Measurements from ENCODE around the gene ZNF736.
"Not testable (repeated sequence)": the region's sequence is repeated elsewhere in the genome, so short reads cannot be mapped to it uniquely, and the experiment has no call there.

Gene ZNF736

GRCh38 chr7:64313740-64314491 lies at the start of gene ZNF736:
Gene ZNF736, plus strand, starts transcription at chr7:64313961. Its CDS starts 190 bp downstream, at chr7:64314151.
- peak; percentile 91 for DNase-seq (ENCODE audit: low spot score)

DNA sequence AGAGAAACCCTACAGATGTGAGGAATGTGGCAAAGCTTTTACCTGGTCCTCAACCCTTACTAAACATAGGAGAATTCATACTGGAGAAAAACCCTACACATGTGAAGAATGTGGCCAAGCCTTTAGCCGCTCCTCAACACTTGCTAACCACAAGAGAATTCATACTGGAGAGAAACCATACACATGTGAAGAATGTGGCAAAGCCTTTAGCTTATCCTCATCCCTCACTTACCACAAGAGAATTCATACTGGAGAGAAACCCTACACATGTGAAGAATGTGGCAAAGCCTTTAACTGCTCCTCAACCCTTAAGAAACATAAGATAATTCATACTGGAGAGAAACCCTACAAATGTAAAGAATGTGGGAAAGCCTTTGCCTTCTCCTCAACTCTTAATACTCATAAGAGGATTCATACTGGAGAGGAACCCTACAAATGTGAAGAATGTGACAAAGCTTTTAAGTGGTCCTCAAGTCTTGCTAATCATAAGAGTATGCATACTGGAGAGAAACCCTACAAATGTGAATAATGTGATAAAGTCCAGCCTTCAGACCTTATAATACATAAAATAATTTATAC lies 47.3 kb upstream of the ZNF736 start:
- DNase-seq (ENCODE audit: low spot score) = no peak

- DNase-seq (ENCODE audit: low spot score) = no peak
Observed at GRCh38 chr7:64277630-64278029, 36.1 kb upstream of the ZNF736 start.

GRCh38 chr7:64294701-64295420 lies 18.9 kb upstream of the ZNF736 start:
- DNase-seq (ENCODE audit: low spot score) = no peak

DNA sequence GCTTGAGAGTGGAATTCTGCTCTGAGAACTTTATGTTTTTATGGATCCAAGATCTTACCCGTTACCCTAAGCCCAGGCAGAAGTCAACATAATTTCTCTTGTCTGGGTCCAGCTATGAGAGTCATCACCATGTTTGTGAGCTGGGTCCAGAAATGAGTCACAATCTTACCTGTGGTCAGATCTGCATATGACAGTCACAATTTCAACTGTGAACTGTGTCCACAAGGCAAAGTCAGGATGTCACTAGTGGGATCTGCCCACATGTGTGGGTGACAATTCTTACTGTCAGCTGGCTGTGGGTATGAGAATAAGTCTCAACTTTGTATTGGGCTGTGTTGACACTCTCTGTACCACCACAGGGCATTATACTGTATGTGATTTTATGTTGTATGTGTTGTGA lies 16.3 kb upstream of the ZNF736 start:
- not testable (repeated sequence) for DNase-seq (ENCODE audit: low spot score)

- DNase-seq (ENCODE audit: low spot score) = no peak
Observed at GRCh38 chr7:64300641-64301405, 12.9 kb upstream of the ZNF736 start.

GRCh38 chr7:64307254-64308015 lies 6.3 kb upstream of the ZNF736 start:
- DNase-seq (ENCODE audit: low spot score) = peak; percentile 89

DNA sequence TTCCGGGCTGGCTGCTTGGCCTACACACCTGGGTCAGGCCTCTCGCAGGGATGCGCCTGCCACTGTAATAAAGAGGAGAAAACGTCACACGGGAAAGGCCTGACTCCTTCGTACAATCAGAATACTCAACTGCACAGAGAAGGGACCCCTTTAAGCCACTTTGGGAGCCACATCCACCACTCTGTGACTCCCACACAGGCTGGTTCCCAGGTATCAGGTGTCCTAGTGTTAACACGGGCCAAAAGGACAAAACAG lies 5.8 kb upstream of the ZNF736 start:
- DNase-seq (ENCODE audit: low spot score) = no peak

DNA sequence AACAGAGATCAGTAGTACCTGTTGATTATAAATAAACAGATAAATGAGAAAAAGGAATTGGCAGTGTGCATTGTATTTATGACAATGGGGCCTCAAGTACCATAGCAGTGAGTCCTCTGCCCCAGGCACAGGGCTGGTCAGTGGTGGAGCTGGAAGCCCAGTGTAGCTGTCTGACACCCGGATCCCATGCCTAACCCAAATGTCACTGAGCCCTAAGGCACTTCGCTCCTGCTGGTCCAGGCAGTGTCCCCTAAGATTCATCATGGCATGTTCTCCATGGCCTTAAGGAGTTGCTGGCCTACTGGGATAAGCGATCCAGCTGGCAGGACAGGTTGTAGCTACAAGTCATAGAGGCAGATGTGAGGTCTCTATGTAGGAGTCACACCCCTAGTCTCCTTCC lies 3.3 kb upstream of the ZNF736 start:
- DNase-seq (ENCODE audit: low spot score) = no peak

- DNase-seq (ENCODE audit: low spot score) = no peak
Observed at GRCh38 chr7:64312826-64313225, 935 bp upstream of the ZNF736 start.

DNA sequence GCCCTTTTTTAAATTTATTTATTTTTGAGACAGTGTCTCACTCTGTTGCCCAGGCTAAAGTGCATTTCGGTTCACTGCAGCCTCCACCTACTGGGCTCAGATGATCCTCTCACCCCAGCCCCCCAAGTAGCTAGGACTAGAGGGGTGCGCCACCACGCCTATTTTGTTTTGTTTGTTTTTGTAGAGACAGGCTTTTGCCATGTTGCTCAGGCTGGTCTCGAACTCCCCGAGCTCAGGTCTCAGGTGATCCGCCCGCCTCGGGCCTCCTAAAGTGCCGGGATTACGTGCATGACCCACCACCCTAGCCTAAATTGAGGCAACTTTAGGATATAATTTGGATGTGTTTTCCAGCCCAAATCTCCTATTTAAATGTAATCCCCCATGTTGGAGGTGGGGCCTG lies 805 bp downstream of the ZNF736 start:
- no peak for DNase-seq (ENCODE audit: low spot score)

GRCh38 chr7:64316031-64316742 lies 2.4 kb downstream of the ZNF736 start:
- DNase-seq (ENCODE audit: low spot score) = not testable (repeated sequence)

DNA sequence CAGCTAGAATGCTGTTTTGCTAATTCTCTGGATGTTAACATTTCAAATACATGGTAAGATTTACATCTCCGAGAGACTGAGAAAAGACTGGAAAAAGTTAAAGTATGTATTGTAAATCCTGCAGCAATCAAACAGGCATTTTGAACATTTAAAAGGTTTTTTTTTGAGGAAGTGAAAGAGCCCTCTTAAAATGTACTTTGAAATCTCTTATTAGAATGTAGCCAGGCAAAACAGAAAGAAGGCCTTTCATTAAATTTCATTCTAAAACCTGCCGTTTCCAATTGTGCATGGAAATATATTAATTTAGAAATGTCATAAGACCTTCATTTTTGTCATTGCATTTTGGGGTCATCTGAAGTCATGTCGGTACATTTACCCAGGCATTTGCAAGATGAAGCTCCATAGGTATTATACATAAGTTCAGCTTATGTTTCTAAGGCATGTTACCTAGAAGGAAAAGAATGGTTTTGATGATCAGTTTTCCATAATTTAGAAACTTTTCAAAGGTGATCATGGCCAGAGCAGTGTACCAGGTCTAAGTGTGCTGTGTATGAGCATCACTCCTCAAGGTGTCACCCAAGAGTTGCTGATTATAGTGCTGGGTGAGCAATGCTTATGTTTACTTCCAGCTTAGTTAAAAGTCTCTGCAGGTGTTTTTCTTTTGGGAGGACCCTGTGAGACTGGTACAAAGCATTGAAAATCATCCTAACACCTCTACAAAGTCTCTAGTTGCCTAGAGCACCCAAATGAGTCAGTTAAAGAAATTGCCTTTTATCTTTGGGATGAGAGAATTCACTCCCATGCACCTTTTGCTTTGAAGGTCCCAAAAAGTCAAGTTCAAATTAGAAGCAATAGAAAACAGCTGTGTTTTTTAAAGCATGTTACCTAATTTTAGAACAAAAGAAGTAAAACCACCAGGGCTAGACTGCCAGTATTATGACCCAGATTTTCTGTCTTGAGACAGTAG lies 7.1 kb downstream of the ZNF736 start:
- DNase-seq (ENCODE audit: low spot score) = no peak

DNA sequence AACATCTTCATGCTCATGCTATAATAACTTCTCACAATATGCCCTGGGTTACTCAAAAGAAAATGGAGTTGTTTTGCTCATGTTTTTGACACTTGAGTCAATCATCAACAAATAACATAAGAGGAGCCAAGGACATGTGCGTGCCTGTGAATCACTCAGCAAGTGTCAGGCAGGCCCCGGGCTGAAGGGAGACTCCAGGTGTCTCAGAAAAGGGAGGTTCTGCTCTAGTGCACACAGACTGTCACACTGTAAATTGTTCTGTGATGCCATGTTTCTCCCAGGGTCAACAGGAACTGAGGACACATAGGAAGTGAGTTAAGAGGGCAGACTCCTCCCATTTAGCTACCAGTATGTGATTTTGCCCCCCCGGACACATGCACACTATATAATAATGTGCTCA lies 10.4 kb downstream of the ZNF736 start:
- DNase-seq (ENCODE audit: low spot score) = not testable (repeated sequence)

GRCh38 chr7:64348713-64349210 lies 35.0 kb downstream of the ZNF736 start:
- DNase-seq (ENCODE audit: low spot score) = not testable (repeated sequence)

GRCh38 chr7:64359543-64359942 lies 45.8 kb downstream of the ZNF736 start:
- DNase-seq (ENCODE audit: low spot score) = no peak

- DNase-seq (ENCODE audit: low spot score) = no peak
Observed at GRCh38 chr7:64371116-64371515, 57.4 kb downstream of the ZNF736 start.

DNA sequence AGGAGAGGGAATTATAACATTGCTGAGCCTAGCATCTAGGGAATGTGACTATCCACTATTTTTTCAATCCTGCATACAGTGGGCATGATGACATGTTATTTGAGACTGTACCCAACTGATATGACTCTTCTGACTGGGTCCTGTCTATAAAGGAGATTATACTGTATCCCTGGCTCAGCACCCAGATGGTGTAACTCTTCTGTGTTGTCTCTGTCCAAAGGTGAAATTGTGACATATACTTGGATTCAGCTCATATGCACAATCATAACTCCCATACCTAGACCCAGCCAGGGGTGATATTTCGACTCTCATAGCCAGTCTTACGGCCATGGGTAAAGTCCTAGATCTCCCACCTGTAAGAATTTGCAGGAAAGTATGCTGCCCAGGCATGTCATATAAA lies 59.3 kb downstream of the ZNF736 start:
- DNase-seq (ENCODE audit: low spot score) = no peak

- no peak for DNase-seq (ENCODE audit: low spot score)
Observed at GRCh38 chr7:64400401-64400800, 86.6 kb downstream of the ZNF736 start.

Data from activated CD4-positive, alpha-beta T cell treated with anti-CD3 and anti-CD28 coated beads, Interleukin-2, Interleukin-4, amounts not matched to agents 100 ng/mL and 50 ng/mL, durations not matched to agents 16 hours and 8 hours (primary cell).